ENCODE results near the gene SLC15A3.

DNA sequence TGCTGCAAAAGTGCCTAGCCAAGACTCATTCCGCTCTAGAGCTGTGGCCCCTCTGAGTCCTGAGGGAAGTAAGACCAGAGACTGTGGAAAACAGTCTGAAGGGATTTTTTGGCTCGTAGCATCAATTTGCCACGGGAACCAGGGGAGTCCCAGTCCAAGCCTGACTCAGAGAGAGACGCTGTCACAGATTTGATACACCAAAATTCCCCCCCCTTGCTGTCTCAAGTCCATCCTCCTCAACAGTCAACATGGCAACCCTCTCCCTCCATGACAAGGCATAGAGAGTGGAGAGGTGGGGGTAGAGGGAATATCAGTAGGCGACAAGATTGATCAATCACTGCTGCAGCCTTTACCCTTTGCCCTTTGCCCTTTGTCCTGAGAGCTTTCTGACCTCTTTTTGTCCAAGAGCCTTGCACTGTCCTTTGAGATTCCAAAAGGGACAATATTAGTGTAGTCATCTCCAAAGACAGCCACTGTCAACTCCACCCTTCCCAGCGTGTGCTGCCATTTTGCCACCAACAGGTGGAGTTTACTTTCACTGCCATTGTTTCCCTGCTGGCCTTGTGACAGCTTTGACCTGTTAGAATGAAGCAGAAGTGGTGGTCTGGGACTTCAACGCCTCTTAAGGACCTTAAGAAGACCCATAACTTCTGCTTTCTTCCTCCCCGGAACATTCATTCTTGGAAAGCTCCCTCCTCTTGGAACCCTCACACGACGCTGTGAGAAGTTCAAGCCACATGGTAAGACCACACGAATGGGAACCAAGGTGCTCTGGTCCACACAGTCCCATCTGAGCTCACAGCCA, 7.3 kb downstream of the SLC15A3 start:
- TF ChIP-seq, protein P1, sequence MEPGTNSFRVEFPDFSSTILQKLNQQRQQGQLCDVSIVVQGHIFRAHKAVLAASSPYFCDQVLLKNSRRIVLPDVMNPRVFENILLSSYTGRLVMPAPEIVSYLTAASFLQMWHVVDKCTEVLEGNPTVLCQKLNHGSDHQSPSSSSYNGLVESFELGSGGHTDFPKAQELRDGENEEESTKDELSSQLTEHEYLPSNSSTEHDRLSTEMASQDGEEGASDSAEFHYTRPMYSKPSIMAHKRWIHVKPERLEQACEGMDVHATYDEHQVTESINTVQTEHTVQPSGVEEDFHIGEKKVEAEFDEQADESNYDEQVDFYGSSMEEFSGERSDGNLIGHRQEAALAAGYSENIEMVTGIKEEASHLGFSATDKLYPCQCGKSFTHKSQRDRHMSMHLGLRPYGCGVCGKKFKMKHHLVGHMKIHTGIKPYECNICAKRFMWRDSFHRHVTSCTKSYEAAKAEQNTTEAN (CRISPR knock-in tag; IDR thresholded peaks at IDR 0.05) = no peak
- TF ChIP-seq, protein P2, sequence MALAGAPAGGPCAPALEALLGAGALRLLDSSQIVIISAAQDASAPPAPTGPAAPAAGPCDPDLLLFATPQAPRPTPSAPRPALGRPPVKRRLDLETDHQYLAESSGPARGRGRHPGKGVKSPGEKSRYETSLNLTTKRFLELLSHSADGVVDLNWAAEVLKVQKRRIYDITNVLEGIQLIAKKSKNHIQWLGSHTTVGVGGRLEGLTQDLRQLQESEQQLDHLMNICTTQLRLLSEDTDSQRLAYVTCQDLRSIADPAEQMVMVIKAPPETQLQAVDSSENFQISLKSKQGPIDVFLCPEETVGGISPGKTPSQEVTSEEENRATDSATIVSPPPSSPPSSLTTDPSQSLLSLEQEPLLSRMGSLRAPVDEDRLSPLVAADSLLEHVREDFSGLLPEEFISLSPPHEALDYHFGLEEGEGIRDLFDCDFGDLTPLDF (CRISPR knock-in tag; IDR thresholded peaks at IDR 0.05) = no peak
- TF ChIP-seq, protein P3, sequence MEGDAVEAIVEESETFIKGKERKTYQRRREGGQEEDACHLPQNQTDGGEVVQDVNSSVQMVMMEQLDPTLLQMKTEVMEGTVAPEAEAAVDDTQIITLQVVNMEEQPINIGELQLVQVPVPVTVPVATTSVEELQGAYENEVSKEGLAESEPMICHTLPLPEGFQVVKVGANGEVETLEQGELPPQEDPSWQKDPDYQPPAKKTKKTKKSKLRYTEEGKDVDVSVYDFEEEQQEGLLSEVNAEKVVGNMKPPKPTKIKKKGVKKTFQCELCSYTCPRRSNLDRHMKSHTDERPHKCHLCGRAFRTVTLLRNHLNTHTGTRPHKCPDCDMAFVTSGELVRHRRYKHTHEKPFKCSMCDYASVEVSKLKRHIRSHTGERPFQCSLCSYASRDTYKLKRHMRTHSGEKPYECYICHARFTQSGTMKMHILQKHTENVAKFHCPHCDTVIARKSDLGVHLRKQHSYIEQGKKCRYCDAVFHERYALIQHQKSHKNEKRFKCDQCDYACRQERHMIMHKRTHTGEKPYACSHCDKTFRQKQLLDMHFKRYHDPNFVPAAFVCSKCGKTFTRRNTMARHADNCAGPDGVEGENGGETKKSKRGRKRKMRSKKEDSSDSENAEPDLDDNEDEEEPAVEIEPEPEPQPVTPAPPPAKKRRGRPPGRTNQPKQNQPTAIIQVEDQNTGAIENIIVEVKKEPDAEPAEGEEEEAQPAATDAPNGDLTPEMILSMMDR (IDR thresholded peaks at IDR 0.05) = 0 out of 2 replicates have a peak, but pooled peaks have one; percentile 14
- TF ChIP-seq TP53 (CRISPR knock-in tag; IDR thresholded peaks at IDR 0.05) (no peak), GABPB1 (CRISPR knock-in tag; IDR thresholded peaks at IDR 0.05) (no peak), NFYB (CRISPR knock-in tag; conservative IDR thresholded peaks at IDR 0.05; ENCODE audit: low read depth) (no peak), ZNF121 (CRISPR knock-in tag; IDR thresholded peaks at IDR 0.05) (no peak), ZBTB21 (CRISPR knock-in tag; IDR thresholded peaks at IDR 0.05; ENCODE audit: borderline replicate concordance) (no peak), NFE2L1 (CRISPR knock-in tag; IDR thresholded peaks at IDR 0.05) (no peak), TEAD1 (CRISPR knock-in tag; IDR thresholded peaks at IDR 0.05) (no peak), CBFB (CRISPR knock-in tag; IDR thresholded peaks at IDR 0.05; ENCODE audit: low read depth) (no peak)
- TF ChIP-seq, protein P4, sequence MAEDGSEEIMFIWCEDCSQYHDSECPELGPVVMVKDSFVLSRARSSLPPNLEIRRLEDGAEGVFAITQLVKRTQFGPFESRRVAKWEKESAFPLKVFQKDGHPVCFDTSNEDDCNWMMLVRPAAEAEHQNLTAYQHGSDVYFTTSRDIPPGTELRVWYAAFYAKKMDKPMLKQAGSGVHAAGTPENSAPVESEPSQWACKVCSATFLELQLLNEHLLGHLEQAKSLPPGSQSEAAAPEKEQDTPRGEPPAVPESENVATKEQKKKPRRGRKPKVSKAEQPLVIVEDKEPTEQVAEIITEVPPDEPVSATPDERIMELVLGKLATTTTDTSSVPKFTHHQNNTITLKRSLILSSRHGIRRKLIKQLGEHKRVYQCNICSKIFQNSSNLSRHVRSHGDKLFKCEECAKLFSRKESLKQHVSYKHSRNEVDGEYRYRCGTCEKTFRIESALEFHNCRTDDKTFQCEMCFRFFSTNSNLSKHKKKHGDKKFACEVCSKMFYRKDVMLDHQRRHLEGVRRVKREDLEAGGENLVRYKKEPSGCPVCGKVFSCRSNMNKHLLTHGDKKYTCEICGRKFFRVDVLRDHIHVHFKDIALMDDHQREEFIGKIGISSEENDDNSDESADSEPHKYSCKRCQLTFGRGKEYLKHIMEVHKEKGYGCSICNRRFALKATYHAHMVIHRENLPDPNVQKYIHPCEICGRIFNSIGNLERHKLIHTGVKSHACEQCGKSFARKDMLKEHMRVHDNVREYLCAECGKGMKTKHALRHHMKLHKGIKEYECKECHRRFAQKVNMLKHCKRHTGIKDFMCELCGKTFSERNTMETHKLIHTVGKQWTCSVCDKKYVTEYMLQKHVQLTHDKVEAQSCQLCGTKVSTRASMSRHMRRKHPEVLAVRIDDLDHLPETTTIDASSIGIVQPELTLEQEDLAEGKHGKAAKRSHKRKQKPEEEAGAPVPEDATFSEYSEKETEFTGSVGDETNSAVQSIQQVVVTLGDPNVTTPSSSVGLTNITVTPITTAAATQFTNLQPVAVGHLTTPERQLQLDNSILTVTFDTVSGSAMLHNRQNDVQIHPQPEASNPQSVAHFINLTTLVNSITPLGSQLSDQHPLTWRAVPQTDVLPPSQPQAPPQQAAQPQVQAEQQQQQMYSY (CRISPR knock-in tag; IDR thresholded peaks at IDR 0.05) = no peak
- TF ChIP-seq, protein P5, sequence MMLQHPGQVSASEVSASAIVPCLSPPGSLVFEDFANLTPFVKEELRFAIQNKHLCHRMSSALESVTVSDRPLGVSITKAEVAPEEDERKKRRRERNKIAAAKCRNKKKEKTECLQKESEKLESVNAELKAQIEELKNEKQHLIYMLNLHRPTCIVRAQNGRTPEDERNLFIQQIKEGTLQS (CRISPR knock-in tag; conservative IDR thresholded peaks at IDR 0.05) = no peak
- TF ChIP-seq, protein P6, sequence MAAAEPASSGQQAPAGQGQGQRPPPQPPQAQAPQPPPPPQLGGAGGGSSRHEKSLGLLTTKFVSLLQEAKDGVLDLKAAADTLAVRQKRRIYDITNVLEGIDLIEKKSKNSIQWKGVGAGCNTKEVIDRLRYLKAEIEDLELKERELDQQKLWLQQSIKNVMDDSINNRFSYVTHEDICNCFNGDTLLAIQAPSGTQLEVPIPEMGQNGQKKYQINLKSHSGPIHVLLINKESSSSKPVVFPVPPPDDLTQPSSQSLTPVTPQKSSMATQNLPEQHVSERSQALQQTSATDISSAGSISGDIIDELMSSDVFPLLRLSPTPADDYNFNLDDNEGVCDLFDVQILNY (CRISPR knock-in tag; IDR thresholded peaks at IDR 0.05) = no peak
